Panc1 (cell line): ENCODE results near the gene AKAP10. TPM values are rescaled to one million over a fixed set of nuclear protein-coding genes. Genes with fewer than 3 reads are reported as not detected.

ENCODE experiments used
- ATAC-seq: fragments of 200-7000 bp; cut with Tn5 transposase; 2 replicates; pipeline ENCODE4 v1.9.1; 2020; ENCODE audit warnings: mild to moderate bottlenecking, moderate library complexity
- BruUV-seq: library from RNA; stranded (reverse); fragments of 400-500 nt; replicated peaks from 2 replicates; lab custom pipeline; 2021; lab: Mats Ljungman, UMichigan
- CTCF ChIA-PET: fragments of 300-600 bp; sonication (Branson Sonifier 250); formaldehyde crosslinking; loops from one replicate; lab custom pipeline; 2022; ENCODE audit warnings: antibody characterized with exemption; lab: Charles Lee
- POLR2A ChIA-PET: fragments of 300-600 bp; sonication (Branson Sonifier 250); formaldehyde crosslinking; loops from one replicate; lab custom pipeline; 2022; ENCODE audit warnings: antibody characterized with exemption; lab: Charles Lee
- DNase-seq: peaks from one replicate; pipeline ENCODE4 v3.0.0-alpha.2; 2010; ENCODE audit warnings: low read depth, low spot score
- H3K27ac ChIP-seq: 2 replicates; pipeline ENCODE4 v1.5.1; 2011; ENCODE audit warnings: mild to moderate bottlenecking, low read length, inconsistent platforms
- H3K27me3 ChIP-seq: fragments of 200-500 bp; sonication (Bioruptor generic); 2 replicates; pipeline ENCODE4 v1.6.0; 2014; ENCODE audit warnings: low read length, inconsistent platforms; ENCODE audit not compliant: control insufficient read depth, insufficient read depth
- H3K36me3 ChIP-seq: fragments of 200-500 bp; sonication (Bioruptor generic); 2 replicates; pipeline ENCODE4 v1.5.1; 2014; ENCODE audit warnings: inconsistent platforms, mild to moderate bottlenecking, low read length, moderate library complexity; ENCODE audit not compliant: control insufficient read depth, insufficient read depth
- H3K4me1 ChIP-seq: 2 replicates; pipeline ENCODE4 v1.5.1; 2011; ENCODE audit warnings: inconsistent platforms, mild to moderate bottlenecking, low read length, moderate library complexity; ENCODE audit not compliant: control insufficient read depth, insufficient read depth
- H3K4me3 ChIP-seq, 2 experiments: 2 replicates each; pipeline ENCODE4 v1.5.1; 2011 to 2012; ENCODE audit warnings: low read depth in 2 of 2, low read length in 2 of 2, mild to moderate bottlenecking in 2 of 2, inconsistent platforms in 1 of 2, moderate library complexity in 1 of 2
- H3K9me3 ChIP-seq: fragments of 200-500 bp; sonication (Bioruptor generic); 2 replicates; pipeline ENCODE4 v1.5.1; 2014; ENCODE audit warnings: low read depth, mild to moderate bottlenecking, inconsistent platforms, low read length, moderate library complexity; ENCODE audit not compliant: control insufficient read depth, insufficient read depth
- CTCF ChIP-seq: fragments of 450-650 bp; IDR thresholded peaks from 2 replicates; pipeline ENCODE4 v1.5.1; 2017; ENCODE audit warnings: mild to moderate bottlenecking
- POLR2AphosphoS5 ChIP-seq: IDR thresholded peaks from 2 replicates; pipeline ENCODE4 v1.6.1; 2012; ENCODE audit warnings: mild to moderate bottlenecking, low read depth, low read length, moderate library complexity
- REST ChIP-seq, 2 experiments: IDR thresholded peaks; 2 replicates each; pipeline ENCODE4 v1.6.1; 2011 to 2012; ENCODE audit warnings: low read depth in 2 of 2, control low read depth in 1 of 2, low read length in 1 of 2, mild to moderate bottlenecking in 1 of 2, moderate library complexity in 1 of 2; ENCODE audit not compliant: insufficient read depth in 1 of 2
- SIN3A ChIP-seq: IDR thresholded peaks from 2 replicates; pipeline ENCODE4 v1.6.1; 2012; ENCODE audit warnings: low read depth, mild to moderate bottlenecking, low read length, moderate library complexity, borderline replicate concordance; ENCODE audit not compliant: insufficient read depth
- TCF7L2 ChIP-seq: IDR thresholded peaks from 2 replicates; pipeline ENCODE4 v1.6.1; 2011; ENCODE audit warnings: mild to moderate bottlenecking, low read depth, low read length, inconsistent platforms
- in situ Hi-C: cut with HindIII; loops from 2 replicates; pipeline ENCODE4 v1.10.0; 2016; ENCODE audit warnings: low sequenced_read_pairs, low pct_unique_long_range_greater_than_20kb
- intact Hi-C: fragments of 100-400 bp; cut with micrococcal nuclease; formaldehyde crosslinking; loops from one replicate; pipeline ENCODE4 v1.10.0; 2022; ENCODE audit not compliant: unreplicated experiment
- total RNA-seq: library from RNA; stranded (reverse); gene quantifications from one replicate; pipeline ENCODE4 v1.2.1, GENCODE V29; 2021; ENCODE audit not compliant: unreplicated experiment

Gene AKAP10
- total RNA-seq, 1 experiment from 2014 or later, result 24.6 TPM

GRCh38 chr17:19935169-19935568 lies 42.5 kb downstream of the AKAP10 start:
- ChIA-PET POLR2A (interaction anchor here (0.6 kb wide), 2 partner anchors 13 to 42 kb away, joined by 3 read pairs; no protein-coding TSS in a partner anchor), CTCF (no interaction called here)
- Histone ChIP-seq H3K9me3 (no peaks in the 10 kb centered on the region), H3K4me1 (no peaks in the 10 kb centered on the region), H3K27me3 (no peaks in the 10 kb centered on the region), H3K27ac (no peak overlapping the region), H3K4me3 (no peak overlapping the region), H3K36me3 (peaks cover 24% of the 10 kb centered on the region)
- DNase-seq (no peak), ATAC-seq (no peak)
- in situ Hi-C loops (no loop called here), intact Hi-C loops (no loop called here)
- no TSS peak for BruUV-seq
- no peak for TF ChIP-seq CTCF
- TF ChIP-seq REST (IDR thresholded peaks at IDR 0.05; ENCODE audit: insufficient read depth in 1 of 2, low read depth in 2 of 2, low read length in 1 of 2), result no peak
- no peak for TF ChIP-seq TCF7L2

GRCh38 chr17:19933628-19934027 lies 44.0 kb downstream of the AKAP10 start:
- no peaks in the 10 kb centered on the region for H3K27me3 ChIP-seq
- H3K36me3 ChIP-seq, result peaks cover 21% of the 10 kb centered on the region
- CTCF ChIA-PET, result interaction anchor here (0.6 kb wide), 1 partner anchor 95 kb away, joined by 4 read pairs; no protein-coding TSS in a partner anchor
- no peak for ATAC-seq
- no peaks in the 10 kb centered on the region for H3K4me1 ChIP-seq
- in situ Hi-C loops (no loop called here), intact Hi-C loops (no loop called here)
- no peaks in the 10 kb centered on the region for H3K9me3 ChIP-seq
- DNase-seq, result no peak
- no TSS peak for BruUV-seq
- no peak overlapping the region for H3K4me3 ChIP-seq
- no peak for TF ChIP-seq TCF7L2
- no peak for TF ChIP-seq SIN3A
- TF ChIP-seq CTCF, result no peak
- TF ChIP-seq POLR2AphosphoS5, result no peak
- no peak for TF ChIP-seq REST (IDR thresholded peaks at IDR 0.05; ENCODE audit: insufficient read depth in 1 of 2, low read depth in 2 of 2, low read length in 1 of 2)
- POLR2A ChIA-PET, result no interaction called here
- H3K27ac ChIP-seq, result no peak overlapping the region
